Central memory CD4-positive, alpha-beta T cell (primary cell): ENCODE measurements around the gene RFX2.

ENCODE experiments used
- DNase-seq: peaks from one replicate; pipeline ENCODE4 v3.0.0; 2022

The RFX2 gene

GRCh38 chr19:6059396-6059947 is 50.8 kb downstream of the RFX2 start:
- DNase-seq: no peak

GRCh38 chr19:6058518-6059201 is 51.6 kb downstream of the RFX2 start:
- DNase-seq: no peak

GRCh38 chr19:6057651-6058517 is 52.4 kb downstream of the RFX2 start:
- no peak for DNase-seq

GRCh38 chr19:6056801-6057650 is 53.3 kb downstream of the RFX2 start:
- peak; percentile 28 for DNase-seq

GRCh38 chr19:6056282-6056741 is 54.0 kb downstream of the RFX2 start:
- DNase-seq: no peak

- no peak for DNase-seq
Measured at GRCh38 chr19:6055013-6055795, 55.1 kb downstream of the RFX2 start.

- peak; percentile 70 for DNase-seq
Measured at GRCh38 chr19:6048793-6049405, 61.4 kb downstream of the RFX2 start.

- no peak for DNase-seq
Measured at GRCh38 chr19:6048348-6048747, 62.0 kb downstream of the RFX2 start.

- no peak for DNase-seq
Measured at GRCh38 chr19:6047741-6048251, 62.5 kb downstream of the RFX2 start.

- no peak for DNase-seq
Measured at GRCh38 chr19:6047256-6047655, 63.0 kb downstream of the RFX2 start.

- no peak for DNase-seq
Measured at GRCh38 chr19:6045108-6045507, 65.2 kb downstream of the RFX2 start.

GRCh38 chr19:6044056-6044805 is 66.1 kb downstream of the RFX2 start:
- DNase-seq: no peak

GRCh38 chr19:6042776-6043726 is 67.2 kb downstream of the RFX2 start:
- no peak for DNase-seq

- no peak for DNase-seq
Measured at GRCh38 chr19:6041991-6042481, 68.3 kb downstream of the RFX2 start.

GRCh38 chr19:6041071-6041470 is 69.2 kb downstream of the RFX2 start:
- DNase-seq: no peak

GRCh38 chr19:6039566-6040225 is 70.6 kb downstream of the RFX2 start:
- DNase-seq: no peak

- no peak for DNase-seq
Measured at GRCh38 chr19:6038634-6039405, 71.5 kb downstream of the RFX2 start.

- DNase-seq: no peak
Measured at GRCh38 chr19:6035026-6035425, 75.3 kb downstream of the RFX2 start.
